GM12891 (cell line): ENCODE measurements around the gene TMEM51.

Source experiments
- POLR2A ChIP-seq: IDR thresholded peaks from 2 replicates; pipeline ENCODE4 v1.6.1; 2011; ENCODE audit warnings: low read depth, low read length, control low read depth
- POU2F2 ChIP-seq: IDR thresholded peaks from 2 replicates; pipeline ENCODE4 v1.6.1; 2011; ENCODE audit warnings: low read depth, mild to moderate bottlenecking, control low read depth, low read length, moderate library complexity
- SPI1 ChIP-seq: IDR thresholded peaks from 2 replicates; pipeline ENCODE4 v1.6.1; 2011; ENCODE audit warnings: low read depth, low read length, control low read depth
- TAF1 ChIP-seq: IDR thresholded peaks from 2 replicates; pipeline ENCODE4 v1.6.1; 2011; ENCODE audit warnings: low read depth, low read length, control low read depth

DNA sequence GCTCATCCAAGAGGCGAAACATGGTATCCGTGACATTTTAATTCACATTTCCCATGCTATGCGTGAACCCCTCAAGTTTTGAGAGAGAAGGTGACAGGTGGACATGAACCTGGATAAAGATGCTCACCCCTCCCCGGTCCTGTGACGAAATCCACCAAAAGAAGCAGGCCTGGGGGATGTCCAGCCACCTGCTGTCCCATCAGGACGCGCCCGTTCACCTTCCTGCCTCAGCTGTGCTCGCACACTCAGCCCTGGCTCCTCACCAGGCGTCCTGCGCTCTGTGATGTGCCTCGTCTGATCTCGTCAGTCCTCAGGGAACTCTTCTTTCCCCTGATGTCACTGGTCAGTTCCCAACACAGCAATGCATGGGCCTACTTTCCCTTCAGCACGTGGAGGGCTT lies 103.8 kb downstream of the TMEM51 start:
- TF ChIP-seq POLR2A = no peak
- TF ChIP-seq POU2F2 = no peak
- TF ChIP-seq SPI1 = no peak
- no peak for TF ChIP-seq TAF1
